ENCODE measurements around the gene FRMD1. TPM values are rescaled to one million over a fixed set of nuclear protein-coding genes. Genes with fewer than 3 reads are reported as not detected.

Gene FRMD1
- total RNA-seq, 1 donor from 2014 or later = not detected

GRCh38 chr6:168092541-168092940, 13.5 kb upstream of the FRMD1 start:
- H3K27ac Mint-ChIP-seq (ENCODE audit: unreplicated experiment) = no peak overlapping the region
- no peak overlapping the region for H3K4me3 Mint-ChIP-seq
- H3K27me3 Mint-ChIP-seq (ENCODE audit: low read depth) = no peaks in the 10 kb centered on the region
- H3K9me3 Mint-ChIP-seq = no peaks in the 10 kb centered on the region
- TF ChIP-seq, protein P1, sequence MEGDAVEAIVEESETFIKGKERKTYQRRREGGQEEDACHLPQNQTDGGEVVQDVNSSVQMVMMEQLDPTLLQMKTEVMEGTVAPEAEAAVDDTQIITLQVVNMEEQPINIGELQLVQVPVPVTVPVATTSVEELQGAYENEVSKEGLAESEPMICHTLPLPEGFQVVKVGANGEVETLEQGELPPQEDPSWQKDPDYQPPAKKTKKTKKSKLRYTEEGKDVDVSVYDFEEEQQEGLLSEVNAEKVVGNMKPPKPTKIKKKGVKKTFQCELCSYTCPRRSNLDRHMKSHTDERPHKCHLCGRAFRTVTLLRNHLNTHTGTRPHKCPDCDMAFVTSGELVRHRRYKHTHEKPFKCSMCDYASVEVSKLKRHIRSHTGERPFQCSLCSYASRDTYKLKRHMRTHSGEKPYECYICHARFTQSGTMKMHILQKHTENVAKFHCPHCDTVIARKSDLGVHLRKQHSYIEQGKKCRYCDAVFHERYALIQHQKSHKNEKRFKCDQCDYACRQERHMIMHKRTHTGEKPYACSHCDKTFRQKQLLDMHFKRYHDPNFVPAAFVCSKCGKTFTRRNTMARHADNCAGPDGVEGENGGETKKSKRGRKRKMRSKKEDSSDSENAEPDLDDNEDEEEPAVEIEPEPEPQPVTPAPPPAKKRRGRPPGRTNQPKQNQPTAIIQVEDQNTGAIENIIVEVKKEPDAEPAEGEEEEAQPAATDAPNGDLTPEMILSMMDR (conservative IDR thresholded peaks at IDR 0.05) = no peak
- H3K36me3 Mint-ChIP-seq (ENCODE audit: low read depth) = no peaks in the 10 kb centered on the region
- peaks cover 13% of the 10 kb centered on the region for H3K4me1 Mint-ChIP-seq
- DNase-seq (ENCODE audit: low read depth, low spot score) = no peak

- no peak overlapping the region for H3K27ac Mint-ChIP-seq (ENCODE audit: unreplicated experiment)
These were observed 12.6 kb upstream of the FRMD1 start for GRCh38 chr6:168091381-168092264.

GRCh38 chr6:168090706-168091105, 11.7 kb upstream of the FRMD1 start:
- H3K27me3 Mint-ChIP-seq (ENCODE audit: low read depth) = no peaks in the 10 kb centered on the region
- H3K4me3 Mint-ChIP-seq = no peak overlapping the region
- H3K9me3 Mint-ChIP-seq = no peaks in the 10 kb centered on the region
- TF ChIP-seq, protein P1 (conservative IDR thresholded peaks at IDR 0.05) = no peak
- H3K4me1 Mint-ChIP-seq = peaks cover 14% of the 10 kb centered on the region
- H3K36me3 Mint-ChIP-seq (ENCODE audit: low read depth) = no peaks in the 10 kb centered on the region
- no peak overlapping the region for H3K27ac Mint-ChIP-seq (ENCODE audit: unreplicated experiment)
- DNase-seq (ENCODE audit: low read depth, low spot score) = no peak

More at GRCh38 chr6:168091381-168092264, 12.6 kb upstream of the FRMD1 start:
- Mint-ChIP-seq H3K4me1 (peaks cover 14% of the 10 kb centered on the region), H3K4me3 (no peak overlapping the region), H3K9me3 (no peaks in the 10 kb centered on the region), H3K27me3 (ENCODE audit: low read depth) (no peaks in the 10 kb centered on the region), H3K36me3 (ENCODE audit: low read depth) (no peaks in the 10 kb centered on the region)
- no peak for DNase-seq (ENCODE audit: low read depth, low spot score)
- TF ChIP-seq, protein P1 (conservative IDR thresholded peaks at IDR 0.05) = no peak

DNA sequence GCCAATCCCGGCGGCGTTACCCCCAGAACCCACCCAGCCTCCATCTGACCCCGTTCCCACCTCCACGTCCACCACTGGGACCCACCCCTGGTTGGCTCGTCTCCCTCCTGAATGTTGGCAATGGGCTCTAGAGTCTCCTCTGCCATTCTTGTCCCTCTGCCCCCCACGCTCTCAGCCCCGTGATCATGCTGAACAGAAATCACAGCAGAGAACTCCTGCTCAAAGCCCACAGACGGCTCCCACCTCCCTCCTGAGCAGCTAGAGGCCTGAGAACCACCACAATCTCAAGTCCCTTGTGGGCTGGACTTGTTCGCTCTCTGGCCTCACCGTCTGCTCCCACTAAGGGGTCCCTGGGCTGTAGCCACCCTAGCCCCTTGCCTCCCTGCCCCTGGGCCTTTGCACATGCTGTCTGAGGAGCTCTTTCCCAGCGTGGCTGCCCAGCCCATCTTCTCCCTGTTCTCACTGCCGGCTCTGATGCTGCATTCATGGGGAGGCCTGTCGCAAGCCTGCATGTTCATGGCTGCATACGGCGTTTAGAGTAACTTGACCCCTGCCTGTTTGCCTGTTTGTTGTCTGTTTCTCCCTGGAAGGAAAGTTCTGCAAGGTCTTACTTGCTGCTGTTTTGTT, 11.2 kb upstream of the FRMD1 start:
- Mint-ChIP-seq H3K27ac (ENCODE audit: unreplicated experiment) (peak overlapping the region; percentile 62), H3K4me1 (peaks cover 14% of the 10 kb centered on the region), H3K36me3 (ENCODE audit: low read depth) (no peaks in the 10 kb centered on the region), H3K9me3 (no peaks in the 10 kb centered on the region), H3K27me3 (ENCODE audit: low read depth) (no peaks in the 10 kb centered on the region), H3K4me3 (no peak overlapping the region)
- TF ChIP-seq, protein P1 (conservative IDR thresholded peaks at IDR 0.05) = no peak
- no peak for DNase-seq (ENCODE audit: low read depth, low spot score)

- no peak for DNase-seq (ENCODE audit: low read depth, low spot score)
These were observed 10.4 kb upstream of the FRMD1 start for GRCh38 chr6:168089186-168090063.

More at GRCh38 chr6:168089186-168090063, 10.4 kb upstream of the FRMD1 start:
- no peaks in the 10 kb centered on the region for H3K27me3 Mint-ChIP-seq (ENCODE audit: low read depth)
- no peaks in the 10 kb centered on the region for H3K9me3 Mint-ChIP-seq
- H3K4me3 Mint-ChIP-seq = no peak overlapping the region
- H3K27ac Mint-ChIP-seq (ENCODE audit: unreplicated experiment) = no peak overlapping the region
- TF ChIP-seq, protein P1 (conservative IDR thresholded peaks at IDR 0.05) = no peak
- H3K36me3 Mint-ChIP-seq (ENCODE audit: low read depth) = no peaks in the 10 kb centered on the region
- H3K4me1 Mint-ChIP-seq = peaks cover 14% of the 10 kb centered on the region
